ENCODE data around the gene MRFAP1L1. TPM values are rescaled to one million over a fixed set of nuclear protein-coding genes. Genes with fewer than 3 reads are reported as not detected.

The MRFAP1L1 gene
- total and polyA plus RNA-seq, 9 of the 15 experiments (the other 6 are each of a cell fraction or from before 2014, with no cell fraction given): 37.6 to 111 (median 83.8) TPM

GRCh38 chr4:6730603-6731317 lies 21.1 kb upstream of the MRFAP1L1 start (continued):
- TF ChIP-seq TRIM25 (IDR thresholded peaks at IDR 0.05; ENCODE audit: borderline replicate concordance) (no peak), C11orf30 (IDR thresholded peaks at IDR 0.05; ENCODE audit: low read depth) (no peak), MCM7 (IDR thresholded peaks at IDR 0.05) (no peak), MCM2 (IDR thresholded peaks at IDR 0.05; ENCODE audit: low read depth) (no peak), EGR1 (conservative IDR thresholded peaks at IDR 0.05) (peak; percentile 95), PHF8 (IDR thresholded peaks at IDR 0.05; ENCODE audit: borderline replicate concordance, low read length) (peak; percentile 57; the same call in 1 of the 2 replicates), ZSCAN29 (IDR thresholded peaks at IDR 0.05) (no peak), POLR2B (IDR thresholded peaks at IDR 0.05; ENCODE audit: low read depth, partially characterized antibody) (peak; percentile 60), CHD4 (IDR thresholded peaks at IDR 0.05; ENCODE audit: insufficient read depth, insufficient replicate concordance, low read depth, low read length, poor library complexity, severe bottlenecking) (no peak), ELF4 (CRISPR knock-in tag; IDR thresholded peaks at IDR 0.05) (no peak), LEF1 (IDR thresholded peaks at IDR 0.05) (peak; percentile 99), RCOR1 (IDR thresholded peaks at IDR 0.05; ENCODE audit: borderline replicate concordance in 1 of 2, low read depth in 2 of 2, low read length in 2 of 2) (peak; percentile 68 to 97; a peak in 3 of 4 replicates), ZNF140 (CRISPR knock-in tag; IDR thresholded peaks at IDR 0.05) (no peak), ZNF124 (CRISPR knock-in tag; IDR thresholded peaks at IDR 0.05) (no peak), ZNF668 (CRISPR knock-in tag; IDR thresholded peaks at IDR 0.05) (no peak), EP400 (IDR thresholded peaks at IDR 0.05) (peak; percentile 81), YY1 (IDR thresholded peaks at IDR 0.05; ENCODE audit: borderline replicate concordance in 1 of 3, control insufficient read depth in 1 of 3, extremely low read depth in 1 of 3, insufficient read depth in 3 of 3, insufficient read length in 1 of 3, insufficient replicate concordance in 2 of 3, low read depth in 1 of 3, low read length in 2 of 3) (no peak), GTF2F1 (IDR thresholded peaks at IDR 0.05; ENCODE audit: low read depth, low read length) (no peak), ZNF324 (CRISPR knock-in tag; IDR thresholded peaks at IDR 0.05) (no peak), ATF1 (CRISPR knock-in tag; IDR thresholded peaks at IDR 0.05) (no peak), ATF1 (tag; IDR thresholded peaks at IDR 0.05) (peak; percentile 85), KDM1A (IDR thresholded peaks at IDR 0.05) (peak; percentile 93 to 95), CAMTA2 (CRISPR knock-in tag; conservative IDR thresholded peaks at IDR 0.05) (no peak), SAP30 (IDR thresholded peaks at IDR 0.05; ENCODE audit: borderline replicate concordance, insufficient read depth, low read depth, low read length, poor library complexity, severe bottlenecking) (peak; percentile 50), ZNF232 (CRISPR knock-in tag; IDR thresholded peaks at IDR 0.05) (no peak), CHAMP1 (IDR thresholded peaks at IDR 0.05) (peak; percentile 78), ZNF274 (IDR thresholded peaks at IDR 0.05; ENCODE audit: borderline replicate concordance, low read depth, low read length) (0 out of 2 replicates have a peak, but pooled peaks have one; percentile 57)
